HFFc6 (cell line): ENCODE measurements around the gene C10orf71. TPM values are rescaled to one million over a fixed set of nuclear protein-coding genes. Genes with fewer than 3 reads are reported as not detected.

ENCODE experiments used
- DNase-seq: peaks from one replicate; pipeline ENCODE4 v3.0.0-alpha.2; 2018
- H3K27ac Mint-ChIP-seq: 2 replicates; pipeline ENCODE4 v1.8.0; 2020; ENCODE audit warnings: mild to moderate bottlenecking, mixed read lengths
- H3K27me3 Mint-ChIP-seq: 2 replicates; pipeline ENCODE4 v1.8.0; 2021; ENCODE audit warnings: mild to moderate bottlenecking, moderate library complexity, mixed read lengths; ENCODE audit not compliant: insufficient read depth
- H3K36me3 Mint-ChIP-seq: 2 replicates; pipeline ENCODE4 v1.8.0; 2021; ENCODE audit warnings: low read depth, mixed read lengths
- H3K4me1 Mint-ChIP-seq: 2 replicates; pipeline ENCODE4 v1.8.0; 2020; ENCODE audit warnings: low read depth, mixed read lengths
- H3K4me3 Mint-ChIP-seq: 2 replicates; pipeline ENCODE4 v1.8.0; 2020; ENCODE audit warnings: mild to moderate bottlenecking, moderate library complexity, mixed read lengths
- H3K9me3 Mint-ChIP-seq: 2 replicates; pipeline ENCODE4 v1.8.0; 2020; ENCODE audit warnings: mild to moderate bottlenecking, mixed read lengths
- CTCF ChIP-seq: fragments of 200-600 bp; sonication (generic); IDR thresholded peaks from 2 replicates; pipeline ENCODE4 v1.5.0; 2021; ENCODE audit warnings: antibody characterized with exemption, mild to moderate bottlenecking
- total RNA-seq, 6 experiments: library from RNA; stranded (reverse); fragmentation: NEBNext Ultra II Directional; extraction: Animal tissue kit (Norgen Biotek cat#: 25700); gene quantifications; 2 replicates in 1 of 6; 3 replicates in 5 of 6; pipeline ENCODE4 v1.2.3, GENCODE V29; 2021

C10orf71 gene
- total RNA-seq, 6 experiments from 2014 or later, result not detected

GRCh38 chr10:49368256-49368655, 69.3 kb downstream of the C10orf71 start:
- H3K4me1 Mint-ChIP-seq, result peaks cover 7% of the 10 kb centered on the region
- no peaks in the 10 kb centered on the region for H3K9me3 Mint-ChIP-seq
- no peak for DNase-seq
- no peak overlapping the region for H3K27ac Mint-ChIP-seq
- peaks cover 33% of the 10 kb centered on the region for H3K27me3 Mint-ChIP-seq
- no peak overlapping the region for H3K4me3 Mint-ChIP-seq
- H3K36me3 Mint-ChIP-seq, result no peaks in the 10 kb centered on the region
- no peak for TF ChIP-seq CTCF

GRCh38 chr10:49369216-49370162, 70.5 kb downstream of the C10orf71 start:
- H3K36me3 Mint-ChIP-seq, result no peaks in the 10 kb centered on the region
- peaks cover 31% of the 10 kb centered on the region for H3K27me3 Mint-ChIP-seq
- peaks cover 7% of the 10 kb centered on the region for H3K4me1 Mint-ChIP-seq
- H3K4me3 Mint-ChIP-seq, result no peak overlapping the region
- no peak for TF ChIP-seq CTCF
- no peak overlapping the region for H3K27ac Mint-ChIP-seq
- H3K9me3 Mint-ChIP-seq, result no peaks in the 10 kb centered on the region
- no peak for DNase-seq

- no peak for TF ChIP-seq CTCF
- Mint-ChIP-seq H3K4me3 (no peak overlapping the region), H3K36me3 (no peaks in the 10 kb centered on the region), H3K27ac (no peak overlapping the region), H3K4me1 (peaks cover 7% of the 10 kb centered on the region), H3K9me3 (no peaks in the 10 kb centered on the region), H3K27me3 (peaks cover 31% of the 10 kb centered on the region)
- no peak for DNase-seq
Observed at GRCh38 chr10:49370326-49371100, 71.5 kb downstream of the C10orf71 start.

GRCh38 chr10:49371967-49372366, 73.0 kb downstream of the C10orf71 start:
- Mint-ChIP-seq H3K27ac (no peak overlapping the region), H3K4me1 (peaks cover 7% of the 10 kb centered on the region), H3K4me3 (no peak overlapping the region), H3K27me3 (peaks cover 28% of the 10 kb centered on the region), H3K36me3 (no peaks in the 10 kb centered on the region), H3K9me3 (no peaks in the 10 kb centered on the region)
- TF ChIP-seq CTCF, result no peak
- no peak for DNase-seq

- Mint-ChIP-seq H3K36me3 (no peaks in the 10 kb centered on the region), H3K4me1 (peaks cover 7% of the 10 kb centered on the region), H3K27me3 (peaks cover 20% of the 10 kb centered on the region), H3K4me3 (no peak overlapping the region), H3K27ac (no peak overlapping the region), H3K9me3 (no peaks in the 10 kb centered on the region)
- DNase-seq, result no peak
- no peak for TF ChIP-seq CTCF
Observed at GRCh38 chr10:49373361-49373760, 74.4 kb downstream of the C10orf71 start.
